GM23338 (cell line): ENCODE data around the gene PDS5A. TPM values are rescaled to one million over a fixed set of nuclear protein-coding genes. Genes with fewer than 3 reads are reported as not detected.

Experiments
- ATAC-seq: fragments of 200-7000 bp; cut with Tn5 transposase; 3 replicates; pipeline ENCODE4 v1.9.1; 2020
- DNase-seq: peaks from one replicate; pipeline ENCODE4 v3.0.0-alpha.2; 2015; ENCODE audit warnings: low spot score
- H2AFZ ChIP-seq: fragments of 200-600 bp; sonication (generic); 2 replicates; pipeline ENCODE4 v1.8.0; 2016; ENCODE audit warnings: antibody characterized with exemption, mild to moderate bottlenecking, moderate library complexity
- H3F3A ChIP-seq: fragments of 200-600 bp; sonication (generic); replicated peaks from 2 replicates; pipeline ENCODE4 v1.8.0; 2017; ENCODE audit warnings: antibody characterized with exemption, mixed run types, low read depth
- H3K27ac ChIP-seq: fragments of 200-600 bp; sonication (generic); 2 replicates; pipeline ENCODE4 v1.6.1; 2016; ENCODE audit warnings: low read depth
- H3K27me3 ChIP-seq: fragments of 200-600 bp; sonication (generic); 2 replicates; pipeline ENCODE4 v1.8.0; 2016; ENCODE audit warnings: mild to moderate bottlenecking, mixed run types, moderate library complexity; ENCODE audit not compliant: insufficient read depth
- H3K36me3 ChIP-seq: fragments of 200-600 bp; sonication (generic); 2 replicates; pipeline ENCODE4 v1.8.0; 2016; ENCODE audit warnings: mild to moderate bottlenecking; ENCODE audit not compliant: insufficient read depth
- H3K4me1 ChIP-seq: fragments of 200-600 bp; sonication (generic); 2 replicates; pipeline ENCODE4 v1.8.0; 2016; ENCODE audit warnings: mild to moderate bottlenecking, moderate library complexity; ENCODE audit not compliant: insufficient read depth
- H3K4me2 ChIP-seq: fragments of 200-600 bp; sonication (generic); 2 replicates; pipeline ENCODE4 v1.7.1; 2017; ENCODE audit warnings: mixed run types
- H3K4me3 ChIP-seq: fragments of 200-600 bp; sonication (generic); 2 replicates; pipeline ENCODE4 v1.6.1; 2016; ENCODE audit warnings: mixed run types
- H3K79me2 ChIP-seq: fragments of 200-600 bp; sonication (generic); replicated peaks from 2 replicates; pipeline ENCODE4 v1.8.0; 2017; ENCODE audit warnings: mild to moderate bottlenecking; ENCODE audit not compliant: insufficient read depth
- H3K9me2 ChIP-seq: fragments of 200-600 bp; sonication (generic); 2 replicates; pipeline ENCODE4 v1.8.0; 2017; ENCODE audit not compliant: insufficient read depth
- H4K20me1 ChIP-seq: fragments of 200-600 bp; sonication (generic); replicated peaks from 2 replicates; pipeline ENCODE4 v1.8.0; 2017; ENCODE audit warnings: mild to moderate bottlenecking; ENCODE audit not compliant: insufficient read depth
- H3K27ac Mint-ChIP-seq: 2 replicates; pipeline ENCODE4 v1.8.0; 2020; ENCODE audit warnings: inconsistent platforms, mild to moderate bottlenecking, moderate library complexity, mixed read lengths
- H3K27me3 Mint-ChIP-seq: 3 replicates; pipeline ENCODE4 v1.8.0; 2022; ENCODE audit warnings: low read depth, mild to moderate bottlenecking, moderate library complexity, mixed read lengths, inconsistent platforms; ENCODE audit not compliant: insufficient read depth, poor library complexity
- H3K36me3 Mint-ChIP-seq: 3 replicates; pipeline ENCODE4 v1.8.0; 2021; ENCODE audit warnings: low read depth, mild to moderate bottlenecking, inconsistent platforms, moderate library complexity, mixed read lengths
- H3K4me1 Mint-ChIP-seq: 3 replicates; pipeline ENCODE4 v1.8.0; 2020; ENCODE audit warnings: mild to moderate bottlenecking, inconsistent platforms, mixed read lengths
- H3K4me3 Mint-ChIP-seq: 3 replicates; pipeline ENCODE4 v1.8.0; 2021; ENCODE audit warnings: moderate library complexity, mild to moderate bottlenecking, inconsistent platforms, mixed read lengths
- H3K9me3 Mint-ChIP-seq: 3 replicates; pipeline ENCODE4 v1.8.0; 2020; ENCODE audit warnings: moderate library complexity, mild to moderate bottlenecking, inconsistent platforms, mixed read lengths
- CREB1 ChIP-seq: fragments of 250-450 bp; sonication (Bioruptor Pico); IDR thresholded peaks from 2 replicates; pipeline ENCODE4 v1.5.0; 2020; ENCODE audit warnings: low read depth, mild to moderate bottlenecking, moderate library complexity
- CTCF ChIP-seq, 2 experiments: fragments of 200-600 bp in 1 of 2; sonication (generic) in 1 of 2; conservative IDR thresholded peaks; 2 replicates each; pipeline versions ENCODE4 v1.5.1 to v1.6.1; 2016 to 2017; ENCODE audit warnings: antibody characterized with exemption in 2 of 2, low read depth in 2 of 2, mild to moderate bottlenecking in 2 of 2, moderate library complexity in 1 of 2
- EZH2 ChIP-seq: fragments of 200-600 bp; sonication (generic); IDR thresholded peaks from one replicate; pipeline ENCODE4 v1.8.0; 2017; ENCODE audit warnings: antibody characterized with exemption, mild to moderate bottlenecking, low read depth; ENCODE audit not compliant: unreplicated experiment
- EZH2phosphoT487 ChIP-seq: fragments of 200-600 bp; sonication (generic); IDR thresholded peaks from one replicate; pipeline ENCODE4 v1.8.1; 2018; ENCODE audit warnings: antibody characterized with exemption; ENCODE audit not compliant: unreplicated experiment
- JUNB ChIP-seq: IDR thresholded peaks from one replicate; pipeline ENCODE4 v1.6.1; 2016; ENCODE audit warnings: antibody characterized with exemption; ENCODE audit not compliant: unreplicated experiment
- NANOG ChIP-seq: IDR thresholded peaks from 2 replicates; pipeline ENCODE4 v1.6.1; 2016; ENCODE audit warnings: antibody characterized with exemption, borderline replicate concordance
- POLR2AphosphoS5 ChIP-seq: IDR thresholded peaks from 2 replicates; pipeline ENCODE4 v1.6.1; 2016; ENCODE audit warnings: antibody characterized with exemption, low read depth
- REST ChIP-seq: IDR thresholded peaks from one replicate; pipeline ENCODE4 v1.6.1; 2018; ENCODE audit warnings: antibody characterized with exemption; ENCODE audit not compliant: unreplicated experiment
- STAT1 ChIP-seq: IDR thresholded peaks from one replicate; pipeline ENCODE4 v1.6.1; 2016; ENCODE audit warnings: antibody characterized with exemption; ENCODE audit not compliant: unreplicated experiment
- ZNF114 ChIP-seq: fragments of 250-450 bp; sonication (Bioruptor Pico); IDR thresholded peaks from 2 replicates; pipeline ENCODE4 v1.5.0; 2020; ENCODE audit warnings: mild to moderate bottlenecking, moderate library complexity
- ZNF331 ChIP-seq: fragments of 250-450 bp; sonication (Bioruptor Pico); IDR thresholded peaks from 2 replicates; pipeline ENCODE4 v1.5.0; 2020; ENCODE audit warnings: low read depth, mild to moderate bottlenecking, moderate library complexity
- polyA plus RNA-seq: library from polyadenylated mRNA; unstranded; fragments of >200 nt; fragmentation: Nextera tagmentation; extraction: Ambion mirVana; gene quantifications from 2 replicates; pipeline ENCODE4 v1.2.1, GENCODE V29; 2016
- total RNA-seq: library from RNA; depleted of rRNA; stranded (reverse); fragments of >200 nt; shearing (Covaris generic); gene quantifications from 2 replicates; pipeline ENCODE4 v1.2.3, GENCODE V29; 2014
- TF ChIP-seq, protein P1 (sequence below): IDR thresholded peaks from 2 replicates; pipeline ENCODE4 v1.6.1; 2016; ENCODE audit warnings: antibody characterized with exemption

Gene PDS5A
- total and polyA plus RNA-seq, 2 experiments from 2014 or later = 22.1 to 91.9 TPM

GRCh38 chr4:39928538-39928937, 49.2 kb downstream of the PDS5A start:
- ATAC-seq (no peak), DNase-seq (no peak)
- H3K27me3 ChIP-seq = no peaks in the 10 kb centered on the region
- H2AFZ ChIP-seq = no peak overlapping the region
- no peaks in the 10 kb centered on the region for H3K9me2 ChIP-seq
- no peaks in the 10 kb centered on the region for H3F3A ChIP-seq
- H3K9me3 Mint-ChIP-seq = no peaks in the 10 kb centered on the region
- H3K36me3 Mint-ChIP-seq = peaks cover 29% of the 10 kb centered on the region
- 0 out of 2 replicates have a peak overlapping the region, but pooled peaks have one; percentile 18 for H3K27ac ChIP-seq
- peaks cover 2% of the 10 kb centered on the region for H3K27me3 Mint-ChIP-seq
- H3K4me1 ChIP-seq = no peaks in the 10 kb centered on the region
- H3K27ac Mint-ChIP-seq = no peak overlapping the region
- H3K4me3 Mint-ChIP-seq = no peak overlapping the region
- TF ChIP-seq NANOG (no peak), EZH2 (no peak), ZNF114 (no peak), REST (no peak)
- H3K79me2 ChIP-seq = peaks cover 69% of the 10 kb centered on the region
- H3K4me1 Mint-ChIP-seq = peaks cover under 1% of the 10 kb centered on the region; the same call in 2 of the 3 replicates
- no peak overlapping the region for H3K4me3 ChIP-seq
- no peak overlapping the region for H3K4me2 ChIP-seq
- no peaks in the 10 kb centered on the region; the same call in 1 of the 2 replicates for H3K36me3 ChIP-seq
- H4K20me1 ChIP-seq = peaks cover 15% of the 10 kb centered on the region; the same call in 1 of the 2 replicates

- H3K4me3 Mint-ChIP-seq = no peak overlapping the region
- peaks cover 6% of the 10 kb centered on the region; the same call in 1 of the 2 replicates for H4K20me1 ChIP-seq
- H3K27me3 Mint-ChIP-seq = peaks cover 2% of the 10 kb centered on the region
- no peaks in the 10 kb centered on the region for H3K4me1 ChIP-seq
- no peaks in the 10 kb centered on the region for H3K9me3 Mint-ChIP-seq
- no peak for ATAC-seq
- no peak for DNase-seq
- H3K9me2 ChIP-seq = no peaks in the 10 kb centered on the region
- no peak overlapping the region for H2AFZ ChIP-seq
- H3K27ac Mint-ChIP-seq = no peak overlapping the region
- H3K4me2 ChIP-seq = no peak overlapping the region
- peaks cover 47% of the 10 kb centered on the region for H3K36me3 Mint-ChIP-seq
- H3K36me3 ChIP-seq = no peaks in the 10 kb centered on the region; the same call in 1 of the 2 replicates
- no peaks in the 10 kb centered on the region for H3F3A ChIP-seq
- H3K27ac ChIP-seq = no peak overlapping the region
- no peaks in the 10 kb centered on the region for H3K4me1 Mint-ChIP-seq
- no peak overlapping the region for H3K4me3 ChIP-seq
- H3K79me2 ChIP-seq = peaks cover 29% of the 10 kb centered on the region
- no peaks in the 10 kb centered on the region for H3K27me3 ChIP-seq
- TF ChIP-seq JUNB = no peak
- no peak for TF ChIP-seq EZH2
- no peak for TF ChIP-seq CREB1 (CRISPR knock-in tag)
- TF ChIP-seq ZNF331 (CRISPR knock-in tag) = no peak
- TF ChIP-seq NANOG = no peak
- TF ChIP-seq, protein P1, sequence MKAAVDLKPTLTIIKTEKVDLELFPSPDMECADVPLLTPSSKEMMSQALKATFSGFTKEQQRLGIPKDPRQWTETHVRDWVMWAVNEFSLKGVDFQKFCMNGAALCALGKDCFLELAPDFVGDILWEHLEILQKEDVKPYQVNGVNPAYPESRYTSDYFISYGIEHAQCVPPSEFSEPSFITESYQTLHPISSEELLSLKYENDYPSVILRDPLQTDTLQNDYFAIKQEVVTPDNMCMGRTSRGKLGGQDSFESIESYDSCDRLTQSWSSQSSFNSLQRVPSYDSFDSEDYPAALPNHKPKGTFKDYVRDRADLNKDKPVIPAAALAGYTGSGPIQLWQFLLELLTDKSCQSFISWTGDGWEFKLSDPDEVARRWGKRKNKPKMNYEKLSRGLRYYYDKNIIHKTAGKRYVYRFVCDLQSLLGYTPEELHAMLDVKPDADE = no peak
- TF ChIP-seq REST = no peak
- no peak for TF ChIP-seq ZNF114
- no peak for TF ChIP-seq EZH2phosphoT487
- TF ChIP-seq POLR2AphosphoS5 = no peak
- no peak for TF ChIP-seq CTCF (conservative IDR thresholded peaks at IDR 0.05; ENCODE audit: low read depth in 2 of 2)
- no peak for TF ChIP-seq STAT1
Measured at GRCh38 chr4:39924014-39924413, 53.7 kb downstream of the PDS5A start.
